ENCODE measurements around the gene AACS. TPM values are rescaled to one million over a fixed set of nuclear protein-coding genes. Genes with fewer than 3 reads are reported as not detected.

AACS gene
- total RNA-seq, 1 experiment from 2014 or later = 54.0 TPM

DNA sequence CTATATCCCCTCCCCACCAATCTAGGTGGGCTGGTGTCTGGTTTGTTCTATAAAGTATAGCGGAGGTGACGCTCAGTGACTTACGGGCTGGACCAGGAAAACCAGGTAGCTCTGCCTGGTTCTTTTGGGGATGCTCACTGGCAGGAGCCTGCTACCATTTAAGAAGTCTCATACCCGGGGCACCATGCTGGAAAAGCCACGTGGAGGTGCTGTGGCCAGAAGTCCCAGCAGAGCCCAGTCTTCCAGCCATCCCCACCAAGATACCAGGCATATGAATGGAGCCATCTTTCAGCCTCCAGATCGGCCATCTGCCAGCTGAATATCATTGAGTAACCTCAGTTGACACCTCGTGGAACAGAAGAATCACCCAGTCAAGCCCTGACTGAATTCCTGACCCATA, 87.2 kb downstream of the AACS start:
- ATAC-seq (no peak), DNase-seq (ENCODE audit: low spot score) (no peak)
- no peak overlapping the region for H3K27ac Mint-ChIP-seq
- no peak overlapping the region for H3K4me3 Mint-ChIP-seq
- POLR2A ChIA-PET = no interaction called here
- no peaks in the 10 kb centered on the region for H3K36me3 Mint-ChIP-seq
- H3K4me1 Mint-ChIP-seq = 0 out of 2 replicates have a peak, but pooled peaks cover 3% of the 10 kb centered on the region
- H3K9me3 Mint-ChIP-seq = peaks cover 15% of the 10 kb centered on the region
- CTCF ChIA-PET = interaction anchor here (1.0 kb wide), 1 partner anchor 199 kb away, joined by 3 read pairs; no protein-coding TSS in a partner anchor
- H3K27me3 Mint-ChIP-seq (ENCODE audit: low read depth) = peaks cover 3% of the 10 kb centered on the region; the same call in 1 of the 2 replicates
- TF ChIP-seq MYBL2 (CRISPR knock-in tag; IDR thresholded peaks at IDR 0.05) (no peak), JAZF1 (CRISPR knock-in tag; IDR thresholded peaks at IDR 0.05) (no peak), ZNF232 (CRISPR knock-in tag; IDR thresholded peaks at IDR 0.05) (no peak)
- TF ChIP-seq, protein P1, sequence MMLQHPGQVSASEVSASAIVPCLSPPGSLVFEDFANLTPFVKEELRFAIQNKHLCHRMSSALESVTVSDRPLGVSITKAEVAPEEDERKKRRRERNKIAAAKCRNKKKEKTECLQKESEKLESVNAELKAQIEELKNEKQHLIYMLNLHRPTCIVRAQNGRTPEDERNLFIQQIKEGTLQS (CRISPR knock-in tag; conservative IDR thresholded peaks at IDR 0.05) = no peak

DNA sequence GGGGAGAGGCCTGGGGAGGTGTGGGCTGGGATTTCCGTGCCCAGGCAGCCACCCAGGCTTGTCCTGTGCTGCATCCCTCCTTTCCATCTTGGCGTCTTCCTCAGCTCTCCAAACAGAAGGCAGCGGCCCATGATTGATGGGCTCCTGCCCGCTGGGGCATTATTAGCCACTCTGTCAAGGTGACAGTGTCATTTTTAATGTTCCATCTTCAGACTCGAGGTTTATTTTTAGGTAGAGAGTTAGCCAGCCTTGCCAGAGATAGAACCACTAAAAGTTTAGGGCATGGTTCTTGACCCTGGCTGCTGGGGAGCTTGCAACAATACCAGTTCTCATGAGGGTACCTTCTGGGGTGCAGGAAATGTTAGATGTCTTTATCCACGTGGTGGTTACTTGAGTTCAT, 90.1 kb downstream of the AACS start:
- H3K27me3 Mint-ChIP-seq (ENCODE audit: low read depth) = no peaks in the 10 kb centered on the region; the same call in 1 of the 2 replicates
- ChIA-PET CTCF (no interaction called here), POLR2A (no interaction called here)
- H3K36me3 Mint-ChIP-seq = no peaks in the 10 kb centered on the region
- H3K4me1 Mint-ChIP-seq = 0 out of 2 replicates have a peak, but pooled peaks cover 3% of the 10 kb centered on the region
- peaks cover 11% of the 10 kb centered on the region for H3K9me3 Mint-ChIP-seq
- DNase-seq (ENCODE audit: low spot score) (no peak), ATAC-seq (no peak)
- no peak overlapping the region for H3K4me3 Mint-ChIP-seq
- TF ChIP-seq ZNF396 (CRISPR knock-in tag; IDR thresholded peaks at IDR 0.05; ENCODE audit: borderline replicate concordance) (no peak), ETV6 (CRISPR knock-in tag; IDR thresholded peaks at IDR 0.05) (no peak), ZNF416 (CRISPR knock-in tag; IDR thresholded peaks at IDR 0.05) (no peak), EMX1 (CRISPR knock-in tag; IDR thresholded peaks at IDR 0.05) (no peak), ZNF671 (CRISPR knock-in tag; IDR thresholded peaks at IDR 0.05) (no peak), HMGA2 (CRISPR knock-in tag; IDR thresholded peaks at IDR 0.05) (no peak)
- TF ChIP-seq, protein P2, sequence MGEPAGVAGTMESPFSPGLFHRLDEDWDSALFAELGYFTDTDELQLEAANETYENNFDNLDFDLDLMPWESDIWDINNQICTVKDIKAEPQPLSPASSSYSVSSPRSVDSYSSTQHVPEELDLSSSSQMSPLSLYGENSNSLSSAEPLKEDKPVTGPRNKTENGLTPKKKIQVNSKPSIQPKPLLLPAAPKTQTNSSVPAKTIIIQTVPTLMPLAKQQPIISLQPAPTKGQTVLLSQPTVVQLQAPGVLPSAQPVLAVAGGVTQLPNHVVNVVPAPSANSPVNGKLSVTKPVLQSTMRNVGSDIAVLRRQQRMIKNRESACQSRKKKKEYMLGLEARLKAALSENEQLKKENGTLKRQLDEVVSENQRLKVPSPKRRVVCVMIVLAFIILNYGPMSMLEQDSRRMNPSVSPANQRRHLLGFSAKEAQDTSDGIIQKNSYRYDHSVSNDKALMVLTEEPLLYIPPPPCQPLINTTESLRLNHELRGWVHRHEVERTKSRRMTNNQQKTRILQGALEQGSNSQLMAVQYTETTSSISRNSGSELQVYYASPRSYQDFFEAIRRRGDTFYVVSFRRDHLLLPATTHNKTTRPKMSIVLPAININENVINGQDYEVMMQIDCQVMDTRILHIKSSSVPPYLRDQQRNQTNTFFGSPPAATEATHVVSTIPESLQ (CRISPR knock-in tag; IDR thresholded peaks at IDR 0.05) = no peak
- no peak overlapping the region for H3K27ac Mint-ChIP-seq

DNA sequence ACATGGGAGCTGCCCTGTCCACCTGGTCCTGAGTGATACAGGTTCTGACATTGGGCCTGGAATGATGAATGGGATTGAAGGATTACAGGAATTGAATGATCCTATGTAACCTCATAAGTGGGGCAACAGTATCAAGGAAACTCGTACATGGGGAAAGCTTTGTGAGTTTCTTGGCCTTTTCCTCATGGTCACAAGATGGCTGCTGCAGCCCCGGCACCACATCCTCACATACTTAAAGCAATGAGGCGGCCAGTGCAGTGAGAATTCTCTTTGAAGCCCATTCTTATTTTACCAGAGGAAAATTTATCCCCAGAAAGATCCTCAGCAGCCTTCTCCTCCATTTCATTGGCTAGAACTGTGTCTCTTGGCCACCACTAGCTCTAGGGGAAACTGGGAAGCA, 91.9 kb downstream of the AACS start:
- DNase-seq (ENCODE audit: low spot score) (no peak), ATAC-seq (no peak)
- no peak overlapping the region for H3K4me3 Mint-ChIP-seq
- 0 out of 2 replicates have a peak, but pooled peaks cover 5% of the 10 kb centered on the region for H3K4me1 Mint-ChIP-seq
- H3K36me3 Mint-ChIP-seq = no peaks in the 10 kb centered on the region
- ChIA-PET POLR2A (no interaction called here), CTCF (no interaction called here)
- H3K27me3 Mint-ChIP-seq (ENCODE audit: low read depth) = no peaks in the 10 kb centered on the region; the same call in none of the 2 replicates
- H3K27ac Mint-ChIP-seq = no peak overlapping the region
- no peak for TF ChIP-seq PRRX2 (CRISPR knock-in tag; IDR thresholded peaks at IDR 0.05)
- TF ChIP-seq, protein P3, sequence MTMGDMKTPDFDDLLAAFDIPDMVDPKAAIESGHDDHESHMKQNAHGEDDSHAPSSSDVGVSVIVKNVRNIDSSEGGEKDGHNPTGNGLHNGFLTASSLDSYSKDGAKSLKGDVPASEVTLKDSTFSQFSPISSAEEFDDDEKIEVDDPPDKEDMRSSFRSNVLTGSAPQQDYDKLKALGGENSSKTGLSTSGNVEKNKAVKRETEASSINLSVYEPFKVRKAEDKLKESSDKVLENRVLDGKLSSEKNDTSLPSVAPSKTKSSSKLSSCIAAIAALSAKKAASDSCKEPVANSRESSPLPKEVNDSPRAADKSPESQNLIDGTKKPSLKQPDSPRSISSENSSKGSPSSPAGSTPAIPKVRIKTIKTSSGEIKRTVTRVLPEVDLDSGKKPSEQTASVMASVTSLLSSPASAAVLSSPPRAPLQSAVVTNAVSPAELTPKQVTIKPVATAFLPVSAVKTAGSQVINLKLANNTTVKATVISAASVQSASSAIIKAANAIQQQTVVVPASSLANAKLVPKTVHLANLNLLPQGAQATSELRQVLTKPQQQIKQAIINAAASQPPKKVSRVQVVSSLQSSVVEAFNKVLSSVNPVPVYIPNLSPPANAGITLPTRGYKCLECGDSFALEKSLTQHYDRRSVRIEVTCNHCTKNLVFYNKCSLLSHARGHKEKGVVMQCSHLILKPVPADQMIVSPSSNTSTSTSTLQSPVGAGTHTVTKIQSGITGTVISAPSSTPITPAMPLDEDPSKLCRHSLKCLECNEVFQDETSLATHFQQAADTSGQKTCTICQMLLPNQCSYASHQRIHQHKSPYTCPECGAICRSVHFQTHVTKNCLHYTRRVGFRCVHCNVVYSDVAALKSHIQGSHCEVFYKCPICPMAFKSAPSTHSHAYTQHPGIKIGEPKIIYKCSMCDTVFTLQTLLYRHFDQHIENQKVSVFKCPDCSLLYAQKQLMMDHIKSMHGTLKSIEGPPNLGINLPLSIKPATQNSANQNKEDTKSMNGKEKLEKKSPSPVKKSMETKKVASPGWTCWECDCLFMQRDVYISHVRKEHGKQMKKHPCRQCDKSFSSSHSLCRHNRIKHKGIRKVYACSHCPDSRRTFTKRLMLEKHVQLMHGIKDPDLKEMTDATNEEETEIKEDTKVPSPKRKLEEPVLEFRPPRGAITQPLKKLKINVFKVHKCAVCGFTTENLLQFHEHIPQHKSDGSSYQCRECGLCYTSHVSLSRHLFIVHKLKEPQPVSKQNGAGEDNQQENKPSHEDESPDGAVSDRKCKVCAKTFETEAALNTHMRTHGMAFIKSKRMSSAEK (CRISPR knock-in tag; IDR thresholded peaks at IDR 0.05; ENCODE audit: borderline replicate concordance) = no peak
- no peak for TF ChIP-seq TCF7 (CRISPR knock-in tag; IDR thresholded peaks at IDR 0.05; ENCODE audit: low read depth)
- no peak for TF ChIP-seq ZNF263 (CRISPR knock-in tag; IDR thresholded peaks at IDR 0.05; ENCODE audit: low read depth)
- TF ChIP-seq RORB (CRISPR knock-in tag; IDR thresholded peaks at IDR 0.05) = no peak
- TF ChIP-seq, protein P4, sequence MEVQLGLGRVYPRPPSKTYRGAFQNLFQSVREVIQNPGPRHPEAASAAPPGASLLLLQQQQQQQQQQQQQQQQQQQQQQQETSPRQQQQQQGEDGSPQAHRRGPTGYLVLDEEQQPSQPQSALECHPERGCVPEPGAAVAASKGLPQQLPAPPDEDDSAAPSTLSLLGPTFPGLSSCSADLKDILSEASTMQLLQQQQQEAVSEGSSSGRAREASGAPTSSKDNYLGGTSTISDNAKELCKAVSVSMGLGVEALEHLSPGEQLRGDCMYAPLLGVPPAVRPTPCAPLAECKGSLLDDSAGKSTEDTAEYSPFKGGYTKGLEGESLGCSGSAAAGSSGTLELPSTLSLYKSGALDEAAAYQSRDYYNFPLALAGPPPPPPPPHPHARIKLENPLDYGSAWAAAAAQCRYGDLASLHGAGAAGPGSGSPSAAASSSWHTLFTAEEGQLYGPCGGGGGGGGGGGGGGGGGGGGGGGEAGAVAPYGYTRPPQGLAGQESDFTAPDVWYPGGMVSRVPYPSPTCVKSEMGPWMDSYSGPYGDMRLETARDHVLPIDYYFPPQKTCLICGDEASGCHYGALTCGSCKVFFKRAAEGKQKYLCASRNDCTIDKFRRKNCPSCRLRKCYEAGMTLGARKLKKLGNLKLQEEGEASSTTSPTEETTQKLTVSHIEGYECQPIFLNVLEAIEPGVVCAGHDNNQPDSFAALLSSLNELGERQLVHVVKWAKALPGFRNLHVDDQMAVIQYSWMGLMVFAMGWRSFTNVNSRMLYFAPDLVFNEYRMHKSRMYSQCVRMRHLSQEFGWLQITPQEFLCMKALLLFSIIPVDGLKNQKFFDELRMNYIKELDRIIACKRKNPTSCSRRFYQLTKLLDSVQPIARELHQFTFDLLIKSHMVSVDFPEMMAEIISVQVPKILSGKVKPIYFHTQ (CRISPR knock-in tag; IDR thresholded peaks at IDR 0.05) = no peak
- TF ChIP-seq ZNF232 (CRISPR knock-in tag; IDR thresholded peaks at IDR 0.05) = no peak
- no peak for TF ChIP-seq ELF4 (CRISPR knock-in tag; IDR thresholded peaks at IDR 0.05; ENCODE audit: low read depth)
- TF ChIP-seq GTF2I (CRISPR knock-in tag; conservative IDR thresholded peaks at IDR 0.05) = no peak
- no peak for TF ChIP-seq TEAD4 (CRISPR knock-in tag; IDR thresholded peaks at IDR 0.05)
- H3K9me3 Mint-ChIP-seq = peaks cover 11% of the 10 kb centered on the region

All from WTC11 (cell line).